ENCODE measurements around the gene LRRC31. TPM values are rescaled to one million over a fixed set of nuclear protein-coding genes. Genes with fewer than 3 reads are reported as not detected.

Gene LRRC31
- total RNA-seq, 3 donors from 2014 or later, result 0.29 to 7.5 TPM; not detected in 1

DNA sequence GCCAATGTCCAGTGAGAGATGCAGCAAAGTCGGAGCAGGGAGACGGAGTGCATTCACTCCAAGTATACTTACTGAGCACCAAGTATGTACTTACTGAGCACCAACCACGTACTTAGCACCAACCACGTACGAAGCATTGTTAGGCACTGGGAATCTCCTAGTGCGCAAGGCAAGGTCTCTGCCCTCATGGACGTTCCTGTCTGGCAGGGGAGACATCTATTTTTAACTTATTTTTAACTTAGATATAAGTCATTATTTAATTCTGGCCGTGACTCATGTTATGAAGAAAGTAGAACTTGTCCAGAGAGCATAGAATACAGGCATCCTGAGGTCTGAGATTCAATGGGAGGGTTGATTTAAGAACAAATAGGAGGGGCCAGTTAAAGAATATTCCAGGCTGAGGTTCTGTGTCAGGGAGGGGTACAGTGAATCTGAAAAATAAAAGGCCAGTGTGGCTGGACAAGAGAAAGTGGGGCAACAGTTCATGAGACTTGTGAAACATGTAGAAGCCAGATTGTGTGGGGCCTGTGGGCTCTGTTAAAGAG is 9.3 kb upstream of the LRRC31 start:
- H3K4me3 ChIP-seq, result no peak overlapping the region
- DNase-seq (ENCODE audit: low spot score in 2 of 2), result no peak
- H3K4me1 ChIP-seq, result no peaks in the 10 kb centered on the region
- intact Hi-C loops (cut with DNase I; ENCODE audit: low total_unique reads), result no loop called here
- TF ChIP-seq, protein P1, sequence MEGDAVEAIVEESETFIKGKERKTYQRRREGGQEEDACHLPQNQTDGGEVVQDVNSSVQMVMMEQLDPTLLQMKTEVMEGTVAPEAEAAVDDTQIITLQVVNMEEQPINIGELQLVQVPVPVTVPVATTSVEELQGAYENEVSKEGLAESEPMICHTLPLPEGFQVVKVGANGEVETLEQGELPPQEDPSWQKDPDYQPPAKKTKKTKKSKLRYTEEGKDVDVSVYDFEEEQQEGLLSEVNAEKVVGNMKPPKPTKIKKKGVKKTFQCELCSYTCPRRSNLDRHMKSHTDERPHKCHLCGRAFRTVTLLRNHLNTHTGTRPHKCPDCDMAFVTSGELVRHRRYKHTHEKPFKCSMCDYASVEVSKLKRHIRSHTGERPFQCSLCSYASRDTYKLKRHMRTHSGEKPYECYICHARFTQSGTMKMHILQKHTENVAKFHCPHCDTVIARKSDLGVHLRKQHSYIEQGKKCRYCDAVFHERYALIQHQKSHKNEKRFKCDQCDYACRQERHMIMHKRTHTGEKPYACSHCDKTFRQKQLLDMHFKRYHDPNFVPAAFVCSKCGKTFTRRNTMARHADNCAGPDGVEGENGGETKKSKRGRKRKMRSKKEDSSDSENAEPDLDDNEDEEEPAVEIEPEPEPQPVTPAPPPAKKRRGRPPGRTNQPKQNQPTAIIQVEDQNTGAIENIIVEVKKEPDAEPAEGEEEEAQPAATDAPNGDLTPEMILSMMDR (IDR thresholded peaks at IDR 0.05), result no peak
- TF ChIP-seq POLR2A (IDR thresholded peaks at IDR 0.05), result no peak
- no peak for TF ChIP-seq POLR2AphosphoS5 (IDR thresholded peaks at IDR 0.05)
- no peaks in the 10 kb centered on the region for H3K9me3 ChIP-seq
- no peak overlapping the region for H3K27ac ChIP-seq
- no peaks in the 10 kb centered on the region for H3K27me3 ChIP-seq
- no peaks in the 10 kb centered on the region for H3K36me3 ChIP-seq

DNA sequence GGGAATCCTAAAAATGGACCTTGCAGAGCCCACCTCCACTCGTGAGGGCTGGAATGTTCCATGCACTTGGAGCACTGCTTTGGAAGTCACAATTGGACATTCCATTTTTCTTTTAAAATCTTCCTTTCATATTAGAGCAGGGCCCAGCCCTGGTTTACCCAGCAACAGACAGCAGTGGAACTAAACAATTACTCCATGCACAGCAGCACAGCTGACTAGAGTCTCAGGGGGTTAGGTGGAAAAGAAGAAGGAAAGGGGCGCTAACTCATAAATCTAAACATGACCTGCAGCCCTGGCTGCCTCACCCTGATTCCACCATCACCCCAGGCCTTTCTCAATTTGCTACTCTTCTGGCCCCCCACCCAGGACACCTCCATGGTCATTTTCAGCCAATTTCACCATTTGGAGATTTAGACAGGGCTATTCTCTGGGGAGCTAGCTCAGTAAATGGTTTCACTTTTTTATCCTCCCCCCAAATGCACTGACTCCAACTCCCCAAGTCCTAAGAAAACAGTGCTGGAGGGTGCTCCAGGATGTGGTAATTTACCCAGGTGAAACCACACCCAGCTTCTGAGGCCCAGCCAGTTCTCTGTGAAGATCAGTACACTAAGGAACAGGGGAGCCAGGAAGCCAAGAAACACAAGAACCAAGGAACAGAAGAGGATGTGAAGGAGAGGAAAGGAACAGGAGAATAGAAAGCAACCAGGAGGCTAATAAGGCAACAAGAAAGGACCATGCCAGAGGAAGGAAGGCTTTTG is 1.6 kb upstream of the LRRC31 start:
- Histone ChIP-seq H3K4me1 (no peaks in the 10 kb centered on the region), H3K9me3 (no peaks in the 10 kb centered on the region), H3K27me3 (no peaks in the 10 kb centered on the region), H3K36me3 (no peaks in the 10 kb centered on the region), H3K4me3 (no peak overlapping the region), H3K27ac (no peak overlapping the region)
- intact Hi-C loops (cut with DNase I; ENCODE audit: low total_unique reads), result no loop called here
- TF ChIP-seq POLR2A (IDR thresholded peaks at IDR 0.05), result no peak
- DNase-seq (ENCODE audit: low spot score in 2 of 2), result peak; percentile 21 to 59

DNA sequence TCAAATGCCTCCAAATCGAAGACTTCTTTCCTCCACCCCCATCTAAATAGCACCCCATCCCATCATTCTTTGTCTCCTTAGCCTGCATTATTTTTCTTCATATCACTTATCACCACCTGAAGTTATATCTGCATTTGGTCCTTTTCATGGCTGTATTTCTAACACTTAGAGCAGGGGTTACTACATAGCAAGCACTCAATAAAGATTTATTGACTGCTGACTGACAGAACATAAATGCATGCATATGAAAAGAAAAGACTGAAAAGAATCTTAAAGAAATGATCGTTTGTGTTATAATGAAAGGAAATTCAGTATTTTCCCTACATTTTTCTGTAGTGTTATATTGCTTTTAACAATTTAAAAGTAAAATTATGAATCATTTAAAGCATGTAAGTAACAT is 1.4 kb downstream of the LRRC31 start:
- intact Hi-C loops (cut with DNase I; ENCODE audit: low total_unique reads), result no loop called here
- Histone ChIP-seq H3K4me1 (no peaks in the 10 kb centered on the region), H3K27ac (no peak overlapping the region), H3K9me3 (no peaks in the 10 kb centered on the region), H3K4me3 (no peak overlapping the region), H3K36me3 (no peaks in the 10 kb centered on the region), H3K27me3 (no peaks in the 10 kb centered on the region)
- DNase-seq (ENCODE audit: low spot score in 2 of 2), result no peak
- TF ChIP-seq POLR2A (IDR thresholded peaks at IDR 0.05), result no peak
- no peak for TF ChIP-seq POLR2AphosphoS5 (IDR thresholded peaks at IDR 0.05)
- TF ChIP-seq, protein P1 (IDR thresholded peaks at IDR 0.05), result no peak

DNA sequence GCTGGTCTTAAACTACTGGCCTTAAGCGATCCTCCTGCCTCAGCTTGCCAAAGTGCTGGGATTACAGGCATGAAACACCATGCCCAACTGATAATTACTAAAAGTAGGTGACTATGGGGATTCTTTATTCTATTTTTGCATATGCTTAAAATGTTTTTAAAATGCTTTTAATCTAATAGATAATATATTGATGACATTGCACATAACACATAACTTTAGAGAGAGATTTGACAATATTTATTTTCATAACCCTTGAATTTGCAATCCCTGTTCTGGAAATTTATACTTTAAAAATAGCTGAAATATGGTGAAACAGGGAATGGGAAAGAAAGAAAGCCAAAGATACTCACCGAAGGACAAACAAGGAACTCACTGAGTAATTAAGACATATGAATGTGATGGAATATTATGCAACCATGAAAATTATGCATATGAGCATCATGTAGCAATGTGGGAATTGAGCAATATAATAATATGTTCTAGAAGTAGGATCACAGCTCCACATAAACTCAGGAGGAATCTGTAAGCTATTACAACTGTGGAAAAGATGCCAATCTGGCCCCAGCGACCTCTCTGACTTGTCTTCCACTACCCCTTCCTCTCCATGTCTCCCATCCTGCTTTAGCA is 2.0 kb downstream of the LRRC31 start:
- TF ChIP-seq, protein P1 (IDR thresholded peaks at IDR 0.05), result no peak
- no peak for TF ChIP-seq POLR2AphosphoS5 (IDR thresholded peaks at IDR 0.05)
- TF ChIP-seq POLR2A (IDR thresholded peaks at IDR 0.05), result no peak
- Histone ChIP-seq H3K9me3 (no peaks in the 10 kb centered on the region), H3K27me3 (no peaks in the 10 kb centered on the region), H3K27ac (no peak overlapping the region), H3K4me3 (no peak overlapping the region), H3K4me1 (no peaks in the 10 kb centered on the region), H3K36me3 (no peaks in the 10 kb centered on the region)
- intact Hi-C loops (cut with DNase I; ENCODE audit: low total_unique reads), result no loop called here
- DNase-seq (ENCODE audit: low spot score in 2 of 2), result no peak

DNA sequence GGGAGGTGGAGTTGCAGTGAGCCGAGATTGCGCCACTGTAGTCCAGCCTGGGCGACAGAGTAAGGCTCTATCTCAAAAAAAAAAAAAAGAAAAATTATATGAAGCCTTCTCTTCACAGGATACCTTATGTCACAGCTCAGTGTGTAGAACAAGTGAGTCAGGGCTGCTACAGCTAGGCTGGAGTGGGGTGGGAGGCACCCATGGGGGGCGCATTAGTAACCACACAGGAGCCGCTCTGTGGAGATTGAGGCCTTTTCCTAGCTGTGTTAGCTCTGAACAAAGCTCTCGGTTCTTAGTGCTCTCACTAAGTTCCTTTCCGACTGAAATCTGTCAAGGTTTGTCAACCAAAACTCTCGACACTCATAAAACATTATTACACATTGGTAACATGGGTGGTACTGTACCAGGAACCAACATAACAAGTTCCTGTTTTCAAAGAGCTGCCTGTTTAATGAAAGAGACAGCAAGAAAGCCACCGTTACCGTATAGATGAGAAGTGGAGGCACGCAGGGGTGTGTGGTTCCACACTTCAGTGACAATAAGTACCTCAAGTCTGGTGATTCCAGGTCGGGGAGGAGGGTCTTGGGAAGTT is 4.5 kb downstream of the LRRC31 start:
- TF ChIP-seq, protein P1 (IDR thresholded peaks at IDR 0.05), result no peak
- intact Hi-C loops (cut with DNase I; ENCODE audit: low total_unique reads), result no loop called here
- Histone ChIP-seq H3K27ac (no peak overlapping the region), H3K4me1 (no peaks in the 10 kb centered on the region), H3K4me3 (no peak overlapping the region), H3K36me3 (no peaks in the 10 kb centered on the region), H3K27me3 (no peaks in the 10 kb centered on the region), H3K9me3 (no peaks in the 10 kb centered on the region)
- no peak for DNase-seq (ENCODE audit: low spot score in 2 of 2)
